ENCODE results near the gene HIPK2.

DNA sequence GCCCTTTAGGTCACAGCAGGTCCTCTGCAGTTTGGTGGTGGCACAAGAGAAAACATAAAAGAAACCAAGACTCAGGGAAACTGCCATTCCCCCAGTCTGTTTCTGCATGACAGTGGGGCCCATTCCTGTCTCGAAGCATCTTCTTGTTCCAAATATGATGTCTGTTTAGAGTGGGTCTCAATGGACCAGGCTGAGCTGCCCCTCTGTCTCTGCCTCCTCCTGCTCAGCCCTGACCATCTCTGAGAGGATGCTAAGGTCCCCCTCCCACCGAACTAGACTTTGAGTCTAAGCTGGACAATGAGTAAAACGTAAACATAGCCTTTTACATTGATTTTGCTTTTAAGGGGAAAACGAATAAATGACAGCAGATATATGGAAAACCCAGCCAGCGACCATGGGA is 213.9 kb downstream of the HIPK2 start:
- TF ChIP-seq, protein P1, sequence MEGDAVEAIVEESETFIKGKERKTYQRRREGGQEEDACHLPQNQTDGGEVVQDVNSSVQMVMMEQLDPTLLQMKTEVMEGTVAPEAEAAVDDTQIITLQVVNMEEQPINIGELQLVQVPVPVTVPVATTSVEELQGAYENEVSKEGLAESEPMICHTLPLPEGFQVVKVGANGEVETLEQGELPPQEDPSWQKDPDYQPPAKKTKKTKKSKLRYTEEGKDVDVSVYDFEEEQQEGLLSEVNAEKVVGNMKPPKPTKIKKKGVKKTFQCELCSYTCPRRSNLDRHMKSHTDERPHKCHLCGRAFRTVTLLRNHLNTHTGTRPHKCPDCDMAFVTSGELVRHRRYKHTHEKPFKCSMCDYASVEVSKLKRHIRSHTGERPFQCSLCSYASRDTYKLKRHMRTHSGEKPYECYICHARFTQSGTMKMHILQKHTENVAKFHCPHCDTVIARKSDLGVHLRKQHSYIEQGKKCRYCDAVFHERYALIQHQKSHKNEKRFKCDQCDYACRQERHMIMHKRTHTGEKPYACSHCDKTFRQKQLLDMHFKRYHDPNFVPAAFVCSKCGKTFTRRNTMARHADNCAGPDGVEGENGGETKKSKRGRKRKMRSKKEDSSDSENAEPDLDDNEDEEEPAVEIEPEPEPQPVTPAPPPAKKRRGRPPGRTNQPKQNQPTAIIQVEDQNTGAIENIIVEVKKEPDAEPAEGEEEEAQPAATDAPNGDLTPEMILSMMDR (optimal IDR thresholded peaks at IDR 0.05 in 1 of 3, IDR thresholded peaks at IDR 0.05 in 1 of 3, conservative IDR thresholded peaks at IDR 0.05 in 1 of 3; ENCODE audit: extremely low read depth in 1 of 3, insufficient read depth in 2 of 3, low read length in 3 of 3), result no peak
- no peak for TF ChIP-seq EZH2 (IDR thresholded peaks at IDR 0.05; ENCODE audit: low read length)
